Stimulated activated CD4-positive, alpha-beta T cell treated with anti-CD3 and anti-CD28 coated beads, TNF-alpha, amount 100 ng/mL, for 4 hours (primary cell): ENCODE data around the gene VILL.
"Not testable (repeated sequence)": the region's sequence is repeated elsewhere in the genome, so short reads cannot be mapped to it uniquely, and the experiment has no call there.

Source experiments
- DNase-seq, 3 experiments: peaks; one replicate each; pipeline ENCODE4 v3.0.0-alpha.2; 2020; ENCODE audit warnings: low read depth in 3 of 3

VILL gene

GRCh38 chr3:38036286-38036685, 45.7 kb downstream of the VILL start:
- DNase-seq = no peak

- no peak for DNase-seq
These were observed 46.3 kb downstream of the VILL start for GRCh38 chr3:38036906-38037305.

GRCh38 chr3:38038447-38038911, 47.9 kb downstream of the VILL start:
- peak in 1 of 3 experiments; percentile 31 for DNase-seq

GRCh38 chr3:38039101-38039898, 48.7 kb downstream of the VILL start, which contains the start of gene DLEC1:
DLEC1 (plus strand) TSS chr3:38039208; CDS start chr3:38039226, 18 bp downstream.
- peak in 2 of 3 experiments; percentile 52 to 63 for DNase-seq

GRCh38 chr3:38039899-38040261, 49.3 kb downstream of the VILL start:
- peak in 1 of 3 experiments; percentile 26 for DNase-seq

- no peak for DNase-seq
These were observed 49.8 kb downstream of the VILL start for GRCh38 chr3:38040401-38040800.

- no peak for DNase-seq
These were observed 52.9 kb downstream of the VILL start for GRCh38 chr3:38043486-38043885.

GRCh38 chr3:38046027-38046426, 55.4 kb downstream of the VILL start:
- DNase-seq = no peak

- no peak for DNase-seq
These were observed 56.2 kb downstream of the VILL start for GRCh38 chr3:38046821-38047220.

GRCh38 chr3:38047896-38048295, 57.3 kb downstream of the VILL start:
- no peak for DNase-seq

GRCh38 chr3:38049358-38050126, 59.0 kb downstream of the VILL start:
- DNase-seq = no peak

GRCh38 chr3:38051131-38051530, 60.5 kb downstream of the VILL start:
- DNase-seq = no peak

- not testable (repeated sequence) for DNase-seq
These were observed 62.7 kb downstream of the VILL start for GRCh38 chr3:38053286-38053685.

GRCh38 chr3:38053813-38054498, 63.4 kb downstream of the VILL start:
- not testable (repeated sequence) for DNase-seq

- DNase-seq = no peak
These were observed 64.0 kb downstream of the VILL start for GRCh38 chr3:38054499-38055001.
